HepG2 (cell line): ENCODE results near the gene ZIC4. TPM values are rescaled to one million over a fixed set of nuclear protein-coding genes. Genes with fewer than 3 reads are reported as not detected.

Source experiments
- ATAC-seq: fragments of 200-7000 bp; cut with Tn5 transposase; 3 replicates; pipeline ENCODE4 v1.9.1; 2020; ENCODE audit warnings: mild to moderate bottlenecking, moderate library complexity
- BruUV-seq: library from RNA; stranded (reverse); fragments of 400-500 nt; replicated peaks from 2 replicates; lab custom pipeline; 2021; lab: Mats Ljungman, UMichigan
- CTCF ChIA-PET: fragments of 300-600 bp; formaldehyde crosslinking; extraction: SDS; loops from one replicate; lab custom pipeline; 2021; ENCODE audit warnings: low total read pairs, inconsistent platforms, low intra/inter-chr PET ratio; lab: Yijun Ruan, JAX
- POLR2A ChIA-PET: fragments of 350-600 bp; sonication (Branson Sonifier 250); formaldehyde crosslinking; loops from one replicate; lab custom pipeline; 2020; ENCODE audit warnings: antibody characterized with exemption, inconsistent platforms; lab: Yijun Ruan, JAX
- DNase-seq: peaks from one replicate; pipeline ENCODE4 v3.0.0-alpha.2; 2015; ENCODE audit warnings: low spot score
- FAIRE-seq: peaks from 3 replicates; lab custom pipeline; 2011; peaks lifted over from hg19 to GRCh38; lab: Jason Lieb, UNC
- H2AFZ ChIP-seq: one replicate; pipeline ENCODE4 v1.6.1; 2011; ENCODE audit warnings: low read length, inconsistent platforms
- H3K27ac ChIP-seq: fragments of 300-600 bp; 3 replicates; pipeline ENCODE4 v1.8.0; 2011; ENCODE audit warnings: mixed run types, mild to moderate bottlenecking, mixed read lengths, low read length, inconsistent platforms; ENCODE audit not compliant: insufficient read depth; ENCODE audit errors: extremely low read length
- H3K27me3 ChIP-seq, 2 experiments: fragments of 200-600 bp in 1 of 2; 2 replicates in 1 of 2; 3 replicates in 1 of 2; pipeline versions ENCODE4 v1.6.0 to v1.8.0; 2011; ENCODE audit warnings: low read length in 2 of 2, mild to moderate bottlenecking in 2 of 2, moderate library complexity in 2 of 2, inconsistent platforms in 1 of 2; ENCODE audit not compliant: insufficient read depth in 2 of 2, control insufficient read depth in 1 of 2
- H3K36me3 ChIP-seq, 2 experiments: fragments of 200-600 bp in 1 of 2; replicated peaks in 1 of 2; 2 replicates in 1 of 2; 3 replicates in 1 of 2; pipeline versions ENCODE4 v1.5.1 to v1.8.0; 2011; ENCODE audit warnings: low read length in 2 of 2, inconsistent platforms in 1 of 2; ENCODE audit not compliant: insufficient read depth in 2 of 2, control insufficient read depth in 1 of 2
- H3K4me1 ChIP-seq: 2 replicates; pipeline ENCODE4 v1.5.1; 2012; ENCODE audit warnings: low read length, inconsistent platforms; ENCODE audit not compliant: insufficient read depth
- H3K4me2 ChIP-seq: 2 replicates; pipeline ENCODE4 v1.6.0; 2011; ENCODE audit warnings: low read depth, low read length, inconsistent platforms
- H3K4me3 ChIP-seq, 3 experiments: fragments of 200-600 bp in 1 of 3; sonication (generic), shearing (Covaris generic) in 1 of 3; replicated peaks in 1 of 3; 2 replicates each; pipeline ENCODE4 v1.5.1; 2011 to 2016; ENCODE audit warnings: low read length in 3 of 3, inconsistent platforms in 2 of 3, low read depth in 2 of 3, mild to moderate bottlenecking in 2 of 3, control low read depth in 1 of 3, mixed read lengths in 1 of 3; ENCODE audit not compliant: insufficient read depth in 1 of 3
- H3K79me2 ChIP-seq: one replicate; pipeline ENCODE4 v1.6.1; 2011; ENCODE audit warnings: low read length, inconsistent platforms; ENCODE audit not compliant: insufficient read depth
- H3K9ac ChIP-seq: 2 replicates; pipeline ENCODE4 v1.6.0; 2011; ENCODE audit warnings: mild to moderate bottlenecking, low read depth, low read length, inconsistent platforms; ENCODE audit not compliant: insufficient read depth
- H3K9me3 ChIP-seq: 2 replicates; pipeline ENCODE4 v1.5.1; 2012; ENCODE audit warnings: mild to moderate bottlenecking, low read length
- H4K20me1 ChIP-seq: 2 replicates; pipeline ENCODE4 v1.6.0; 2011; ENCODE audit warnings: inconsistent platforms, mild to moderate bottlenecking, low read length, moderate library complexity; ENCODE audit not compliant: insufficient read depth
- ATM ChIP-seq: fragments of 450-650 bp; IDR thresholded peaks from 2 replicates; pipeline ENCODE4 v1.7.1; 2017; ENCODE audit warnings: mild to moderate bottlenecking, borderline replicate concordance
- CHD2 ChIP-seq: IDR thresholded peaks from 2 replicates; pipeline ENCODE4 v1.6.1; 2011; ENCODE audit warnings: low read depth, low read length, improper control_type of control experiment
- REL ChIP-seq: sonication (generic); formaldehyde crosslinking; conservative IDR thresholded peaks from 2 replicates; pipeline ENCODE4 v1.8.0; 2022; ENCODE audit warnings: mild to moderate bottlenecking, missing genetic modification reagents, moderate library complexity
- SRF ChIP-seq: IDR thresholded peaks from 2 replicates; pipeline ENCODE4 v1.6.1; 2011; ENCODE audit warnings: mild to moderate bottlenecking, low read depth, low read length, moderate library complexity
- TCF7 ChIP-seq: sonication (generic); IDR thresholded peaks from 2 replicates; pipeline ENCODE4 v1.6.1; 2016; ENCODE audit warnings: antibody characterized with exemption, low read depth
- ZBTB46 ChIP-seq: sonication (generic); formaldehyde crosslinking; IDR thresholded peaks from 2 replicates; pipeline ENCODE4 v1.4.0; 2020; ENCODE audit warnings: mild to moderate bottlenecking, missing genetic modification reagents, borderline replicate concordance
- ZBTB7B ChIP-seq: sonication (generic); formaldehyde crosslinking; IDR thresholded peaks from 2 replicates; pipeline ENCODE4 v1.4.0; 2020; ENCODE audit warnings: missing genetic modification reagents
- ZNF160 ChIP-seq: sonication (generic); formaldehyde crosslinking; IDR thresholded peaks from 2 replicates; pipeline ENCODE4 v1.8.0; 2022; ENCODE audit warnings: mild to moderate bottlenecking, inconsistent platforms, missing genetic modification reagents
- ZNF18 ChIP-seq: sonication (generic); formaldehyde crosslinking; IDR thresholded peaks from 2 replicates; pipeline ENCODE4 v1.8.0; 2022; ENCODE audit warnings: mild to moderate bottlenecking, missing genetic modification reagents; ENCODE audit not compliant: insufficient replicate concordance
- ZNF616 ChIP-seq: sonication (generic); formaldehyde crosslinking; IDR thresholded peaks from 2 replicates; pipeline ENCODE4 v1.5.0; 2020; ENCODE audit warnings: low read depth, mild to moderate bottlenecking, missing genetic modification reagents
- ZNF737 ChIP-seq: sonication (generic); formaldehyde crosslinking; IDR thresholded peaks from 2 replicates; pipeline ENCODE4 v1.5.0; 2020; ENCODE audit warnings: missing genetic modification reagents, mild to moderate bottlenecking, borderline replicate concordance
- WGBS: methylation state at CpG from one replicate; pipeline ENCODE4 v1.1.6; 2017; ENCODE audit warnings: low lambda C conversion rate; 5-methylcytosine and 5-hydroxymethylcytosine counted together
- in situ Hi-C: cut with HindIII; loops from 2 replicates; pipeline ENCODE4 v1.10.0; 2017; ENCODE audit warnings: low pct_unique_long_range_greater_than_20kb; ENCODE audit not compliant: extremely low pct_ligation_motif_present
- intact Hi-C: fragments of 100-400 bp; cut with micrococcal nuclease; formaldehyde crosslinking; loops from one replicate; pipeline ENCODE4 v1.10.0; 2022; ENCODE audit not compliant: unreplicated experiment
- polyA plus RNA-seq, 8 experiments: library from polyadenylated mRNA; depleted of rRNA in 3 of 8; stranded (reverse) in 7 of 8; unstranded in 1 of 8; fragments of >200 nt; fragmentation: Illumina TruSeq in 4 of 8; extraction: Trizol in 4 of 8; gene quantifications; 2 replicates each; pipeline versions ENCODE4 v1.2.1 to v1.2.3, GENCODE V29; 2011 to 2016; ENCODE audit warnings: low read depth in 4 of 8, missing spikeins in 1 of 8, mixed read lengths in 1 of 8; ENCODE audit not compliant: insufficient read depth in 1 of 8
- total RNA-seq, 5 experiments: library from RNA; depleted of rRNA; stranded (reverse); fragments of >200 nt; fragmentation: Illumina TruSeq; extraction: Trizol; gene quantifications; 2 replicates each; pipeline ENCODE4 v1.2.3, GENCODE V29; 2016; ENCODE audit warnings: low read depth in 1 of 5

ZIC4 gene
- total and polyA plus RNA-seq, 2 of the 13 experiments (the other 11 are each of a cell fraction or from before 2014, with no cell fraction given), result not detected

- H4K20me1 ChIP-seq, result no peaks in the 10 kb centered on the region
- no TSS peak for BruUV-seq
- WGBS, result 13% methylated on average over 1 of the region's 1 CpG
Observed at GRCh38 chr3:147367676-147368075, 38.7 kb downstream of the ZIC4 start.

More at GRCh38 chr3:147367676-147368075, 38.7 kb downstream of the ZIC4 start:
- Histone ChIP-seq H3K4me2 (no peak overlapping the region), H3K9ac (no peak overlapping the region), H3K9me3 (no peaks in the 10 kb centered on the region), H3K4me3 (no peak overlapping the region), H3K36me3 (no peaks in the 10 kb centered on the region), H3K27ac (no peak overlapping the region), H3K4me1 (peaks cover 18% of the 10 kb centered on the region), H3K79me2 (no peaks in the 10 kb centered on the region), H2AFZ (no peak overlapping the region), H3K27me3 (peaks cover 0 to 6% of the 10 kb centered on the region in 2 experiments; a peak in 2 of 5 replicates)
- ChIA-PET POLR2A (no interaction called here), CTCF (no interaction called here)
- FAIRE-seq (no peak), DNase-seq (no peak), ATAC-seq (no peak)
- intact Hi-C loops, result loop anchor here (5.0 to 10.0 kb wide), 3 partner anchors 247 to 1213 kb away; no protein-coding TSS in a partner anchor
- TF ChIP-seq ZNF18 (CRISPR knock-in tag) (no peak), ZNF737 (CRISPR knock-in tag) (no peak), ZNF616 (CRISPR knock-in tag) (no peak), SRF (no peak), TCF7 (no peak), REL (CRISPR knock-in tag) (no peak), ZBTB7B (no peak), ZBTB46 (CRISPR knock-in tag) (no peak), CHD2 (no peak), ZNF160 (CRISPR knock-in tag) (no peak), ATM (no peak)
- in situ Hi-C loops, result no loop called here
